ENCODE results near the gene STMP1.

The STMP1 gene

DNA sequence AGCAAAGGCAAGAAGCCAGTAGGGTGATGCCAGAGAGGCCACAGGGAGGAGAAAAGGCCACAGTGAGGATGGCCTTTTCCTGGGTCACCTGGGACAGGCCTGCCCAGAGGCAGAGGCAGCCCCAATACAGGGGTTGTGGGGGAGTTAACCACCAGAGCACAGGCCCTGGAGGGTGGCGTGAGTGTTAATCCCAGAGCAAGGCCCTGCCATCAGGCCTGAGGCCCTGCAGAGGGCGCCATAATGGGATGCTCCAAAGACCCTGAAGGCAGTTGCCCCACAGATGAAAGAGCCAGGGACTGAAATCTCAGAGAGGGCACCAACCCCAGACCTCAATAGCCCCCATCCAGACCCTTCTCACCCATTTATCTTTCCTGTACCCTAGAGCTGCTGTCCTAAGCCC, 41.8 kb downstream of the STMP1 start:
- no peak overlapping the region for H3K27ac Mint-ChIP-seq
- H3K36me3 Mint-ChIP-seq (ENCODE audit: low read depth), result no peaks in the 10 kb centered on the region
- no peaks in the 10 kb centered on the region for H3K4me1 Mint-ChIP-seq
- H3K27me3 Mint-ChIP-seq, result no peaks in the 10 kb centered on the region
- H3K4me3 Mint-ChIP-seq, result no peak overlapping the region
- ATAC-seq (no peak), DNase-seq (peak; percentile 18)
- H3K9me3 Mint-ChIP-seq, result no peaks in the 10 kb centered on the region

DNA sequence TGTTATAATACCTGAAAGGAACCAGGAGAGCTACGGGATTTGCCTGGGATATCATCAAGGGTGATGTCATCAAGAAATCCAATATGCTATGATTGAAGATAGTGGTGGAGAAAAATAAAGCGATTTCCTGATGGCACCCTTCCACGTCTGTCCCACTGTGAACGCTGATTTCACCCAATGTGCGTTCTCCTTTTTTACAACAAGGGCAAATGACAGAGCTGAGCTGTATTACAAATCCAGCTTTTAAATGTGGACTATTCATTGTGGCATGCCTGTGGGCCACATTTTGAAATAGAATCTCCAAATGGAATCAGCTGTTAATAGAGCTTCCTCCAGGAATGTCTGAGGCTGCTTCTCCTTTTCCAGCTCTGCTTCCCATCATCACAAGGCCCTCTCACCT, 42.4 kb downstream of the STMP1 start:
- no peak overlapping the region for H3K27ac Mint-ChIP-seq
- ATAC-seq, result no peak
- H3K4me1 Mint-ChIP-seq, result no peaks in the 10 kb centered on the region
- no peak overlapping the region for H3K4me3 Mint-ChIP-seq
- no peak for DNase-seq
- no peaks in the 10 kb centered on the region for H3K27me3 Mint-ChIP-seq
- no peaks in the 10 kb centered on the region for H3K36me3 Mint-ChIP-seq (ENCODE audit: low read depth)
- H3K9me3 Mint-ChIP-seq, result no peaks in the 10 kb centered on the region

DNA sequence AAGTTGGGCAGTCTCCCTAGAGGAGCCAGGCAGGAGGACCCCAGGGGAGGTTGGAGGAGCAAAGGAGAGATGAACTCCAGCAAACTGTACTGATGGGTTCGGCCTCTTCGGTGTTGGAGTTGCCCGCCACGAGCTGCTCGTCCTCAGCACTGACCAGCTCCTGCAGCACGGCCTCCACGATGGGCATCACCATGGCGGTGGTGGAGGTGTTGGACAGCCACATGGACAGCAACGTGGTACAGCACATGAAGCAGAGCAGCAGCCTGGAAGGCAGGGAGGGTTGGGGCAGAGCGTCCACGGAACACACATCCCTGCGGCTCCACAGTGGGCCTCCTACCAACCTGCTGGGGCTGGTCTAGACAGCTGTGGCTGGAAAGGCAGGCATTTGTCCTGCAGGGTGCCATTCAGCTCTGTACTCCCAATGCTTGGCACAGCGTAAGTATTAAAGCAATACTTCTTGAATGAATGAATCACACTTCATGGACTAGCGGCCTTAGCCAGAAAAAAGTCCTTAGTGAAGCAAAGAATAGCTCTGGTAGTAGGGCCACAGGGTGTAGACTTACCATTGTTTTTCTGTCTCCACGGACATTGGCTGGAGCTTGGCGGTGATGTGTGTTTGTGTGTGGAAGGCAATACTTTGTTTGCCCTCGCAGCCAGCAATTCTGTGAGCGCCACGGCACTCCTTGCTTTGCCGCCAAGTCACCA, 43.9 kb downstream of the STMP1 start:
- DNase-seq (no peak), ATAC-seq (no peak)
- H3K36me3 Mint-ChIP-seq (ENCODE audit: low read depth), result no peaks in the 10 kb centered on the region
- no peaks in the 10 kb centered on the region for H3K4me1 Mint-ChIP-seq
- no peaks in the 10 kb centered on the region for H3K9me3 Mint-ChIP-seq
- no peaks in the 10 kb centered on the region for H3K27me3 Mint-ChIP-seq
- no peak overlapping the region for H3K27ac Mint-ChIP-seq
- no peak overlapping the region for H3K4me3 Mint-ChIP-seq

DNA sequence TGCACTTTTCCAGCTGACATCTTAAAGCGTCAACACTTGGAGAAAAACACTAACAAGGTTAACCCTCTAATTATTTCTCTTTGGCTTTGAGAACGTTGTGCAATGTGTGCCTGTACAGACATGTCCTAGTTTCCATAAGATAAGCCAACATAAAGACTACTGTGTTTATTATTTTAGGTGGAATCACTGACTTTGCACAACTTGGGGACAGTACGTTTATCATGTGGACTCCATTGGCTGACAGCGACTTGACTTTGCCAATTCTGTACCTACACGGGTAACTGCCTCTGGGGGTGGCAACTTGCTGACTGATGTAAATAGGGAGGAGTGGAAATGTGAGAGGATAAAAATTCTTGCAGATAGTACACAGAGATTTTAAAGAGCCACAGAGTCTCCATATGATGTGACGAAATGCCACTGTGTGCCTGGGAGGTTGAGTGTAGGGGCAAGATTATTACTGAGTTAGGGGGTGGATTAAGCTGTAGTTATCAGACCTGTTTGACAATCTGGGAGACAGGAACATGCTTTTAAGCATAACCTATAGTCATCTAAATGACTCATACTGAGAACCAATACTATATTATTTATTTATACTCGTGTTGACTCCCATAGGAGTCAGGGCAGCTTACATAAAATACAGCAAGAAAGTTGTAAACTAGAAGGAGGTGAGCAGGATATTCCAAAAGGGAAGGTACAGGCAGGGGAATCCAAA, 44.7 kb downstream of the STMP1 start:
- H3K4me1 Mint-ChIP-seq, result no peaks in the 10 kb centered on the region
- H3K27me3 Mint-ChIP-seq, result no peaks in the 10 kb centered on the region
- H3K4me3 Mint-ChIP-seq, result no peak overlapping the region
- no peak overlapping the region for H3K27ac Mint-ChIP-seq
- H3K36me3 Mint-ChIP-seq (ENCODE audit: low read depth), result no peaks in the 10 kb centered on the region
- ATAC-seq (no peak), DNase-seq (no peak)
- no peaks in the 10 kb centered on the region for H3K9me3 Mint-ChIP-seq

DNA sequence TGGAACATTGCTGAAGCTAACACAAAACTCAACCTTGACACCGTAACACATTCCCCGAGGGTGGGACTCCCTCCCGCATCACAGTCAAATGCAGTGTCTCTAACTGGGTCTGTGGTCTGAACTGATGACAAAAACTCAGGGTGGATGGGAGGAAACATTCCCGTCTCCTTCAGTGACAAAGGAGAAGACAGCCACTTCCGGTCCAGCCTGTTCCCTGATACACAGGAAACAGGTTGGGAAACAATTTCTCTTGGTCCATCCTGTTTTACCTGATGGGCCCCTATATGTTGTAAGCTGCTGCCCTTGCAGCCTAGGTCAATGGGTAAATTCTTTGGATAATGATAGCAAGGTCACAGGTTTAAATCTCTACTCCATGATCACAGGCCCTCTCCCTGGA, 45.3 kb downstream of the STMP1 start:
- no peaks in the 10 kb centered on the region for H3K9me3 Mint-ChIP-seq
- H3K4me1 Mint-ChIP-seq, result no peaks in the 10 kb centered on the region
- ATAC-seq (no peak), DNase-seq (no peak)
- H3K4me3 Mint-ChIP-seq, result no peak overlapping the region
- H3K27ac Mint-ChIP-seq, result no peak overlapping the region
- H3K36me3 Mint-ChIP-seq (ENCODE audit: low read depth), result no peaks in the 10 kb centered on the region
- no peaks in the 10 kb centered on the region for H3K27me3 Mint-ChIP-seq

DNA sequence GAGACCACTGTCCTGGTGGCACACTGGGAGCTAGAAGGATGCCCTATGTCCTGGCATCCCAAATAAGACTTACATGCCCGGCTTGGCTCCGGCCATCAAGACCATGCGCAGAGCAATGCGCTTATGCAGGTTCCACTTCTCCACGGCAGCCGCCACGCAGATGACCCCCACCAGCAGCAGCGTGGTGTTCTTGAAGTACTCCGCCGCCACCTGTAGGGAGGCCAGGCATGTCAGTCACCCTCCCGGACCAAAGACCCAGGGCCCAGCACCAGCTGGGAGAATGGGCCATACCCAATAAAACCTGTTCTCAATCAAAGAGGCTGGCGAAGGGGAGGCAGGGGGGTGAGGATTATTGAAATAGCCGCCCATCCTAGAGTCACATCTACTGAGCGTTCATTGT, 45.7 kb downstream of the STMP1 start:
- Mint-ChIP-seq H3K4me3 (no peak overlapping the region), H3K27ac (no peak overlapping the region)
- no peak for ATAC-seq

DNA sequence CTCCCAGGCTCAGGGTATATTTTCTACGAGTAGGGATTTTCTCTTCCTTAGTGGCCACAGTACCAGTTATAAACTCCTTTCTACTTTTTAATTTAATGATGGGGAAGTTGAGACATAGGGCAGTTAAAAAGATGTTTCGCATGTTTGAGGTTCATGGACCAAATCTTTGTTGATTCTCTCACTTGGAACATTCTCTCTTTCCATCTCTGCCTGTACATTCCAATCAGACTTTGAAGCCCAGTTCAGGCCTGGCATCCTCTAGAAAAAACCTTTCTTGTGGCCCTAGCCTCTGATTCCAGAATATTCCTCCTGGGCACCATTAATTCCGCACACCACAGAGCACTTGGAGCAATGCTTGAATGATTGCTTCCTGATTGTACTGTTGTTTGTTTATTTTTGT, 47.2 kb downstream of the STMP1 start:
- DNase-seq (no peak), ATAC-seq (no peak)
- Mint-ChIP-seq H3K4me1 (no peaks in the 10 kb centered on the region), H3K27me3 (no peaks in the 10 kb centered on the region), H3K36me3 (ENCODE audit: low read depth) (no peaks in the 10 kb centered on the region), H3K9me3 (no peaks in the 10 kb centered on the region), H3K4me3 (no peak overlapping the region), H3K27ac (no peak overlapping the region)

More for the DNA sequence above, 45.7 kb downstream of the STMP1 start:
- Mint-ChIP-seq H3K36me3 (ENCODE audit: low read depth) (no peaks in the 10 kb centered on the region), H3K4me1 (no peaks in the 10 kb centered on the region), H3K27me3 (no peaks in the 10 kb centered on the region), H3K9me3 (no peaks in the 10 kb centered on the region)
- no peak for DNase-seq

DNA sequence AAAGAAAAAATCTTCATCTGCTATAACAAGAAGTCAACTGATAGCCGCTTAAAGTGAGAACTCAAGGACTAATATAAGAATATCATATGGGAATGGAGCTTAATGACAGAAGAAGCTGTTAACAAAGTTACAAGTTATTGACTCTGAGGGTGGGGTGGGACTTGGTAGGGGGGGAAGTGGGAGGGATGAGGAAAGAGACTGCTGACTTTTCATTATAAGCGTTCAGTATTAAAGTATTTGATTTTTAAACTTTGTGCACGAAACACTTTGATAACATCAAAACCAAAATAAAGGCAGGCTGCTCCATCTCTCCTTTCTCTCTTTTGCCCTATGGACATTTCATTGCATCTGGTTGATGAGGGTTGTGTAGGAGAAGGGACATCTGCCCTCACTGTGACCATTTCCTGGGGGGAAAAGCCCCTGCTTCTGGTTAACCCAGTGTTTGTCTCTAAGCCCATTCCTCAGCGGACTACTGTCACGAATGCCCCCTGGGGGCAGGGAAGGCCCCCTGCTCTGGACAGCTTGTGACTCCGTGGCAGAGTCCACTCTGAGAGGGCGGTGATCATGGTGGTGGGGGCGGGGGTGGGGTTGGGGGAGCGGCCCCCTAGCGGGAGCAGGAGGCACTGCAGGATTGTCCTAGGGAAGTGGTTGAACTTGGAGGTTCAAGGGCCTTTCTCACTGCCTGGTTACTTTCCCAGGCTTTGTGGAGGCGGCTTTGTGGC, 48.3 kb downstream of the STMP1 start:
- Mint-ChIP-seq H3K27me3 (no peaks in the 10 kb centered on the region), H3K9me3 (no peaks in the 10 kb centered on the region), H3K4me1 (no peaks in the 10 kb centered on the region), H3K27ac (no peak overlapping the region), H3K36me3 (ENCODE audit: low read depth) (no peaks in the 10 kb centered on the region), H3K4me3 (no peak overlapping the region)
- ATAC-seq (no peak), DNase-seq (peak; percentile 23)

DNA sequence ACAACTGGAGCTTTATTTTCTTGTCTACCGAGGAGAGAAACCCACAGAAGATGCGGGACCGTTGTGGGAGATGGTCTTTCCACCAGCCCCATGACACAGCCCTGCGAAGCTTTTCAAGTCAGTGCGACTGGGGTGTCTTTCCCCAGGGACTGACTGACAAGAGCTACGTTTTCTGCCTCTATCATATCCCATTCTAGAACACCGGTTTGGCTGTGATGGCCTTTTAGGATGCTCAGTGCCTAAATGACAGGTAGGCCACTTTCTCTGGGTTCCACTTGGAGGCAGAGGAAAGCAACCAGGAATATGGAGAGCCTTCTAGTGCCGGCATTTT, 48.8 kb downstream of the STMP1 start:
- H3K27ac Mint-ChIP-seq, result no peak overlapping the region

DNA sequence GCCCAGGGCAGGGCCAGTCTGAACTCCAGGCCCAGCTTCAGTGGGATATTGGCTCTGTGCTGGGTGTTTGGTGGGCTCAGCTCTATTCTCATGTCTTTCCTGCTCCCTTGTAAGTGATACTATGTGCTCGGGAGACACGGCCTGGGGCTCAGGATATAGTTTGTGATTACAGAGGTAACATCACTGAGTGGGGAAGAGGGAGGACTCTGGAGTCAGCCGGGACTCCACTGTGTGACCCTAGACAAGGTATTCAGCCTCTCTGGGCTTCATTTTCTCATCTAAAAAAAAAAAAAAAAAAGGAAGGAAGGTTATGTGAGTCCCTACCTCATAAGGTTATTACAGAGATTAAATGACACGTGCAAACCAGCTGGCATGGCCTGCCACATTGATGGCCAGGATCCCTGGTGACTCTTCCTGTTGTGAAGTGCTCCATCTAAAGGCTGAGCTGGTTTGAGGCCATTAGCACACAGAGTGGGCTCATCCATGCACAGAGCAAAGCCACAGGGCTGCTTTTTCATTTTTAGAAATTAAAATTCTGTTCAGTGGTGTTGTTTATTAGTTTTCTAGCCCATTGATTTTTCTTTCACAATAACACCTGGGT, 50.0 kb downstream of the STMP1 start:
- H3K27ac Mint-ChIP-seq, result no peak overlapping the region
- H3K4me1 Mint-ChIP-seq, result no peaks in the 10 kb centered on the region
- DNase-seq, result no peak
- no peak for ATAC-seq
- no peaks in the 10 kb centered on the region for H3K27me3 Mint-ChIP-seq
- H3K4me3 Mint-ChIP-seq, result no peak overlapping the region
- H3K36me3 Mint-ChIP-seq (ENCODE audit: low read depth), result no peaks in the 10 kb centered on the region
- no peaks in the 10 kb centered on the region for H3K9me3 Mint-ChIP-seq

More for the DNA sequence above, 48.8 kb downstream of the STMP1 start:
- DNase-seq (no peak), ATAC-seq (no peak)
- Mint-ChIP-seq H3K27me3 (no peaks in the 10 kb centered on the region), H3K9me3 (no peaks in the 10 kb centered on the region), H3K4me1 (no peaks in the 10 kb centered on the region), H3K36me3 (ENCODE audit: low read depth) (no peaks in the 10 kb centered on the region), H3K4me3 (no peak overlapping the region)

DNA sequence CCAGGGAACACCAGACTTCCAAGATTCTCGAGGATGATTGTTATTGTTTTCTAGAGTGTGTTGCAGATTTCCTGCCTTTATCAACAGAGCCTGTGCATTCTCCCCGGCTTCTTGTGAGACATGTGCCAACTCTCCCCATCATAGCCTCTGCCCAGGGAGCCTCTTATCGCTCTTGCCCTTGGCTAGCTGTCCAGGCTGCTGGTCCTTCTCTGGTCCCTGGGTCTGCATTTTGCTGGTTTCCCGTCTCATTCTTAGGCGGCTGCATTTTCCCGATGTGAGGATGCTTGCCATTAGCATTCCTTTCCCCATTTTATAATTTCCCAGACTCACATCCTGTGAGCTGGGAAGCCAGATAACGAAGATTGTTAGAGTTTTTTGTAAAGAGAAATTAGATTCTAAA, 50.5 kb downstream of the STMP1 start:
- no peaks in the 10 kb centered on the region for H3K4me1 Mint-ChIP-seq
- DNase-seq, result no peak
- no peak overlapping the region for H3K27ac Mint-ChIP-seq

DNA sequence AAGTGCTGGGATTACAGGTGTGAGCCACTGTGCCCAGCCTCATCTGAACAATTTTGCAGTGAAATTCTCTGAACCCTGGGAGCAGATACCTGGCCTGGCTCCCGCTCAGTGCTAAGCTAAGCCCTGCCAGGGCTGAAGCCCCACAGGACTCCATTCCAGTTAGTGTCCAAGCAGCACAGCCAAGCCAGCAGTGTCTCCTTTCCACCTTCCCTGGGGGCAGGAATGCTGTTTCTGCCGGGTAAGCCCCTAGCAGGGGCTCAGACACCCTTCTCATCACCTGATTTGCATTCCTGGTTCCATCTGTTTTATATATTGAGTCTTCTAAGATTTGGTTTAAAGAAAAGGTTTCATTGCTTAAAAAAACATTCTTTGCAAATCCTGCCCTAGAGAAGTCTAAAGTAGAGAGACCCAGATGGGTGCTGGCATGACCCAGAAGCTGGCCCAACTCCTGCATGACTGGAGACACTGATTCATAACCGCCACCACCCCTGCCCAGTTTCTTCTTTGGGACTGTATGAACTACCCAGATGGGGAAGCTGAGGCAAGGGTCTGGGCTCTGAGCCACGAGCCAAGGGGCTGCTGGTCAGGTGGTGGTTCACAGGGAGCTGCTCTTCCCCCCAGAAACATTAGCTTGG, 51.6 kb downstream of the STMP1 start:
- DNase-seq, result no peak
- ATAC-seq, result no peak
- no peaks in the 10 kb centered on the region for H3K27me3 Mint-ChIP-seq
- H3K9me3 Mint-ChIP-seq, result no peaks in the 10 kb centered on the region
- no peaks in the 10 kb centered on the region for H3K4me1 Mint-ChIP-seq
- H3K36me3 Mint-ChIP-seq (ENCODE audit: low read depth), result no peaks in the 10 kb centered on the region
- no peak overlapping the region for H3K4me3 Mint-ChIP-seq
- no peak overlapping the region for H3K27ac Mint-ChIP-seq

More for the DNA sequence above, 50.5 kb downstream of the STMP1 start:
- no peak for ATAC-seq
- no peaks in the 10 kb centered on the region for H3K9me3 Mint-ChIP-seq
- H3K4me3 Mint-ChIP-seq, result no peak overlapping the region
- no peaks in the 10 kb centered on the region for H3K36me3 Mint-ChIP-seq (ENCODE audit: low read depth)
- no peaks in the 10 kb centered on the region for H3K27me3 Mint-ChIP-seq

DNA sequence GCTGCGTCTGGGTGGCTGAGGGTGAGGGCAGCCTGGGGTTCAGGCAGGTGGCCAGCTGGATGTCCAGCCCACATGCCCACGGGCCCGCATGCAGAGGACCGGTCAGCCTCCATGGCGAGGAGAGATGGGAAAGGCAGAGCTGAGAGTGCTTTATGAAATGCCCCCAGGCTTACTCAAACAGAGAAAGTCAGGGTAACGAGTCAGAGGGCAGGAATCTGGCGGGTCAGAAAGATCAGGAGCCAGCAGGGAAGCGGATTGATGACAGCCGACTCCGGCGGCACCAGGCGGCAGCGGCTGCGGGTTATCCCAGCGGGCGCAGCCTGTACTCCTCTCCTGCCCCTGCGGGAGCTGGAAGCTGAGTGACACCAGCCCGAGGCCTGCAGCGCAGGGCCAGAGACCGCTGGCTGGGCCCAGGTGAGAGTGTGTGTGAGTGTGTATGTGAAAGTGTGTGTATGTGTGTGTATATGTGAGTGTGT, 52.3 kb downstream of the STMP1 start:
- no peaks in the 10 kb centered on the region for H3K4me1 Mint-ChIP-seq
- ATAC-seq (no peak), DNase-seq (no peak)
- no peaks in the 10 kb centered on the region for H3K9me3 Mint-ChIP-seq
- H3K36me3 Mint-ChIP-seq (ENCODE audit: low read depth), result no peaks in the 10 kb centered on the region
- peaks cover under 1% of the 10 kb centered on the region for H3K27me3 Mint-ChIP-seq
- no peak overlapping the region for H3K27ac Mint-ChIP-seq
- no peak overlapping the region for H3K4me3 Mint-ChIP-seq

DNA sequence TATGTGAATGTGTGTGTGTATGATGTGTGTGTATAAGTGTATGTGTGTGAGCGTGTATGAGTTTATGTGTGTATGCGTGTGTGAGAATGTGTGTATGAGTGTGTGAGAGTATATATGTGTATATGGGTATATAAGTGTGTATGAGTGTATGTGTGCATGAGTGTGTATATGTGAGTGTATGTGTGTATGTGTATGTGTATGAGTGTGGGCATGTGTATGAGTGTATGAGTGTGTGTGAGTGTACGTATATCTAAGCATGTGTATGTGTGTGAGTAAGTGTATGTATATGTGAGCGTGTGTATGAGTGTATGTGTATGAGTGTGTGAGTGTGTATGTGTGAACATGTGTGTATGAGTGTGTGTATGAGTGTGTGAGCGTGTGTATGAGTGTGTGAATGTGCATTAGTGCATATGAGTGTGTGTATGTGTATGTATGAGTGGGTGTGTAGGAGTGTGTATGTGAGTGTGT, 52.8 kb downstream of the STMP1 start:
- no peak overlapping the region for H3K4me3 Mint-ChIP-seq
- DNase-seq (no peak), ATAC-seq (no peak)
- H3K27ac Mint-ChIP-seq, result no peak overlapping the region
- H3K36me3 Mint-ChIP-seq (ENCODE audit: low read depth), result no peaks in the 10 kb centered on the region
- H3K4me1 Mint-ChIP-seq, result no peaks in the 10 kb centered on the region
- peaks cover 2% of the 10 kb centered on the region for H3K27me3 Mint-ChIP-seq
- H3K9me3 Mint-ChIP-seq, result no peaks in the 10 kb centered on the region

Measured in activated naive CD8-positive, alpha-beta T cell treated with anti-CD3 and anti-CD28 coated beads, Interleukin-2, amount 50 U/mL, for 24 hours (primary cell).